COR-L47 (cell line): ENCODE results near the gene EXOSC2.
A peak's percentile ranks its signal among the peaks of the same experiment; 100 is the strongest.

Source experiments
- DNase-seq: peaks from one replicate; lab custom pipeline; 2025; lab: John Stamatoyannopoulos, UW

Gene EXOSC2

DNA sequence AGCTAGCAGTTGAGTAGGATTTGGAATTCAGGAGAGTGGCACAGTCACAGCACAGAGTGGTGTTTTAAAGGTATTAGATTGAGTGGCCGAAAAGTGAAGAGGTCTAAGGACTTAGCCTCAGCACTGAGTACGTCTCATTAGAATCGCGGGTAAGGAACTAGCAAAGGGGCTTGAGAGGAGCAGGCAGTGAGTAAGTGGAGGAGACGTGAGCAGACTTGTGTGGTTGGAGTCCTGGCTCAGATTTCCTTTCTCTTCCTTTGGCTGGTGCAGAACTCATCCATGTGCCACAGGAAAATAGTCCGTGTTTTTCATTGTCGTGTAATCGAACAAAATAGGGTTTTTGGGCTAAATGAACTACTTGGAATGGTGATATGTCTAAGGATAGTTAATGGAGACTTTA, 3.4 kb downstream of the EXOSC2 start:
- no peak for DNase-seq

DNA sequence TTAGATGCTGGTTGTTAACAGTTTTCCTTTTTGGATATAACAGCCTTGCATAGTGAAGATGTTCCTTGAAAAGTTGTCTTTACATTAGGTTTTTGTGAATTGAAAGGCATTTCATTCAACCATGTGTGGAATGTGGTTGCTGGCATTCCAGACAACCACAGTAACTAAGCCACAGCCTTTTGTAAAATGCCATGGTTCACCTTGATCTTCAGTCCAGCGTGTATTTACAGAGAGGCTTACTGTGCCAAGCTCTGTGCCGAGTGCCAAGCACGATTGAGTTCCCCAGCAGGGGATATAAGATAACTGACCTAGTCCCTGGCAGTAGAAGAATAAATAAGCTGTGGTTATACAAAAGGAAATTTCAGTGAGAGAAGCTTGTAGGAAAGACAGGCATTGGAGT, 4.9 kb downstream of the EXOSC2 start:
- DNase-seq: no peak

DNA sequence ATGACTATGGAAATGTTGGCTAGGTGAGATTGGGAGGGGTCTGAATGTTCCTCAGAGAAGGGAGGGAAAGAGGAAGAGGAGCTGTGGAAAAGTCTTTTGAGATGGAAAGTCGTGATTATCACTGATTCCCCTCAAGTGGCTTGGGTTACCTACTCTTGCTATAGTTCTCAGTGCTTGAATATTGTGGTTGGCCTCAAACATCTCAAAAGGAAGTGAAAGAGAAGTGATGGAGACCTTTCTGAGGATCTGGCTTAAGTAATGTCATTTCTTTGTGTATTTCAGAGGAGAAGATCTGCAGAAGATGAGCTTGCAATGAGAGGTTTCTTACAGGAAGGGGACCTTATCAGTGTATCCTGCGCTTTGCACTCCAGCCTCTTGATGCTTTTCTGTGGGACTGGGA, 5.5 kb downstream of the EXOSC2 start:
- DNase-seq: no peak

DNA sequence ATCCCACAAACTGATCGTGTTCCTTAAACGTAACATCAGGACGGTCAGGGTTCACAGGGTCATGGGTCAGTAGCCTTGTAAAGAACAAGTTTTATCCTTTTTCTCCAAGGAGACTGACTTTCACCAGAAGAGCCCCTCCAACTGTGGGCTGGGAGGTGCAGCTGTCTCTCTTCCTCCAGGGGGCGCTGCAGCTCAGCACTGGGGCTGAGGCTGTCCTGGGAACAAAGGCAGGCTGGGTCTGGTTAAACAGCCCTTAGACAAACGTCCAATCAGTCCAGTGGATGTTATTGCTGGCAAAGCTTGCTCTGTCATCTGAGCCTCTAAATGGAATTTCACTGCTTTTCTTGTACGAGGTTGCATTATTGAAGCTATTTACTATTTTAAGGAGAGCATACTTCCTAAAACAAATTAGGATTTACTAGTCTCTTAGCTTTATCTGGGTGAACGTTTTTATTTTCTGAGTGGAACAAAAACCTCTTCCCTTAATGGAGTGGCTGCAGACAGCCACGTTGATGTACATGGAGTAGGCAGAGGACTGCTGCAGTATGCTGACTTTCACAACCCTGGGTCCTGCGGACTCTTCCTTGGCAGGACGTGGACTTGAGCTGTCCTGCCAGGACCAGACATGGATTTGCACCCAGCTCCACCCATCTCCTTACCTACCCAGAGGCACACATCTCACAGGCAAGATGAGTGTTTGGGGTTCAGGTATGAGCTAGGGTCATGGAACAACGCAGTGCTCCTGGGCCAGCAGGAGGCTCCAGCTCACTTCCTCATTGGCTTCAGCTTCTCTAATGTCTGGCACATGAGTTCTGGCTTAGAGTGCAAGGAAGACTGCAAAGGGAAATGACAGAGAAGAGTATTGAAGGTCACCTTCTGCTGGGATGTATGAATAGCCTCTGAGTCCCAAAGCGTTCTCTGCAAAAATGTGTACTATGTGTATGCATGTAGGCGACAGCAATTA, 7.8 kb downstream of the EXOSC2 start:
- DNase-seq: peak; percentile 64

DNA sequence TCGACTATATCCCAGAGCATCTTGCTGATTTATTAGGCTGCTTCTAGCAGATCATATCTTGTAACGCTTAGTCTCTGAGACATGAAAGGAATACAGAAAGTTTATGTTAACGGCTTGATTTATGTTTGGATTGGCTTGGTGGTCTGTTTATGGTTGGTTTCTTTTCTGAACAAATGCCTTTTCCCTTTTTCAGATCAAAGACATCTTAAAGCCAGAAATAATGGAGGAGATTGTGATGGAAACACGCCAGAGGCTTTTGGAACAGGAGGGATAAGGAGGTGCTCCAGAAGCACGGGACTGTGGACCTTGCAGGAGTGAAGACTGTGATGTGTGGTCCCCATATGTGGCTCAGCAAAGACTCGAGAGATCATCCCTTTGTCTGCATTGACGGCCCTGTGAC, 9.9 kb downstream of the EXOSC2 start:
- no peak for DNase-seq

DNA sequence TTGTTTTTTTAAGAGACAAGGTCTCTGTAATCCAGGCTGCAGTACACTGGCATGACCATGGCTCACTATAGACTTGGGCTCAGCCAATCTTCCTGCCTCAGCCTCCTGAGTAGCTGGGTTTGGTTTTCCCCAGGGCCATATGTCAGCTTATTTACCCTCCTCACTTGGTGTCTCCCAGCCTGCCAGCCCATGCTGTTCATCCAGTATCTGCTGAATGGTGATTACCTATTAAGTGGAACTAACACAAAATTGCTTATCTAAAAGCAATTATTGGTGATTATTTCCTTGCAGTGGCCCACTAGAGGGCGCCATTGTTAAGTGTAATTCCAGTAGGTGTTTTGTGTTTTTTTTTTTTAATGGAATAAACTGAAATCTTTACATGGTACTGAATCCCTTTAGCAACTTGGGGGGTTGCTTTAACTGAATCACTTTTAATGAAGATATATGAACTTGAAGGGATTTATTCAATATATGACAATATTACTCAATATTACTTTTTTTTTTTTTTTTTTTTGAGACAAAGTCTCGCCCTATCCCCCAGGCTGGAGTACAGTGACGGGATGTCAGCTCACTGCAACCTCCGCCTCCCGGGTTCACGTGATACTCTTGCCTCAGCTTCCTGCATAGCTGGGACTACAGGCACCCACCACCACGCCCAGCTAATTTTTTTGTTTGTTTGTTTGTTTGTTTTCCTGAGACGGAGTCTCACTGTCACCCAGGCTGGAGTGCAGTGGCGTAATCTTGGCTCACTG, 13.8 kb downstream of the EXOSC2 start:
- peak; percentile 64 for DNase-seq

DNA sequence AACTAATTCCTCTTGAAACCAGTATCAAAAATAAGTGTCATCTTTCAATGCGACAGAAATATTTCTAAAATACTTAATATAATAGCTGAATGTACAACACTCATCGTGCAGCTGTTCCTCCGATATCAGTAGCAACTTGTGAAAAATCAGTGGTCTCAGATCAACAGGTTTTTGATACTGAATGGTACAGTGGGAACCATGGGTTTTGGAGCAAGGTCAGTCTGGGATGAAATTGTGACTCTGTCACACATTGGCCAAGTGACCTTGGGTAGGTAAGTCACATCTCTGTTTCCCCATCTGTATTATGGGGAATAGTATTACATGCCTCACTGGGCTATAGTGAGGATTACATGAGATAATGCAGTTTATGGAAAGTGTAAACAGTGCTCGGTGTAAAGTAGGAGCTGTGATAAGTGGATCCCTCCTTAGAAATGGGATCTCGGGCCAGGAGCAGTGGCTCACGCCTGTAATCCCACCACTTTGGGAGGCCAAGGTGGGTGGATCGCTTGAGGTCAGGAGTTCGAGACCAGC, 17.3 kb downstream of the EXOSC2 start:
- no peak for DNase-seq

DNA sequence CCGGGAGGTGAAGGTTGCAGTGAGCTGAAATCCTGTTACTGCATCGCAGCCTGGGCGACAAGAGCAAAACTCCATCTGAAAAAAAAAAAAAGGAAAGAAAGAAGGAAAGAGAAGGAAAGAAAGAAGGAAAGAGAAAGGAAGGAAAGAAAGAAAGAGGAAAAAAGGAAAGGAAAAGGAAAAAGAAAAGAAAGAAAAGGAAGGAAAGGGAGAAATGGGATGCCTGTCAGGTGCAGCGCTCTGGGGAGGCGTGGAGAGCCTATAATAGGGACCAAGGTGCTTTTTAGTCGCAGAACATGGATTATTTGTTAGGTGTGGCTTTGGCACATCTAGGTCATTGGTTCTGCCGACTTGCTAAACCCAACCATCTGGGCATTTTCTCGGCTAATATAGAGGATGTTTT, 17.9 kb downstream of the EXOSC2 start:
- no peak for DNase-seq

DNA sequence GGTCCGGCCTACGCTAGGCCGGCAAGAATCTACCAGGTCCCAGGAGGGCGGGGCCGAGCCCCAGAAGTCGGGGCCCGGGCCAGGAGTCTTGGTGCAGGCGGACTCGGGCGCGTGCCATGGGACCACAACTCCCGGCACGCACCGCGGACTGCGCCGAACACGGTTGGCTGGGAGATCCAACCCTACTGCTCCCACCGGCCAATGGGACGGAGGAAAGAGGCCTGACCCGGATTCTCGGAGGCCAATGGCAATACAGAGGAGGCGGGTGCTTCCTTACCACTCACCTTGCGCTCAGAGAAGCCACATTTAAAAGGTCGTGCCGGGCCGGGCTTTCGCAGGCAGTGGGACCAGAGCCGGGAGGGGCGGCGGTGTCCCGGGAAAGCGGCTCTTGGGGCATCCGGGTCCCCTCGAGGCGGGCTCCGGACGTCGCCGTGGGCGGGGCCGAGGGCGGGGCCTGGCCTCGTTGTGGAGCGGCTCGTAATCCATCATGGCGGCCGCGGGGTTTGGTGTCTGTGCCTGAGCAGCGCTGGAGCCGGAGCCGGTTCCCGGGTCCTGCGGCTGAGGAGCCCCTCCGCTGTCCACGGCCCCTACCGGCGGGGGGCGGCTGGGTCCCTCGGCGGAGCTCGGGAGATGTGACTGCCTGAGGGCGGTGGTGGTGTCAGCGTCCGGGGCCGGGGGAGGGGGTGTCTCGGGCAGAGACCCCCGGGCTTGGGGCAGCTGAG, 19.1 kb downstream of the EXOSC2 start:
- DNase-seq: peak; percentile 95

DNA sequence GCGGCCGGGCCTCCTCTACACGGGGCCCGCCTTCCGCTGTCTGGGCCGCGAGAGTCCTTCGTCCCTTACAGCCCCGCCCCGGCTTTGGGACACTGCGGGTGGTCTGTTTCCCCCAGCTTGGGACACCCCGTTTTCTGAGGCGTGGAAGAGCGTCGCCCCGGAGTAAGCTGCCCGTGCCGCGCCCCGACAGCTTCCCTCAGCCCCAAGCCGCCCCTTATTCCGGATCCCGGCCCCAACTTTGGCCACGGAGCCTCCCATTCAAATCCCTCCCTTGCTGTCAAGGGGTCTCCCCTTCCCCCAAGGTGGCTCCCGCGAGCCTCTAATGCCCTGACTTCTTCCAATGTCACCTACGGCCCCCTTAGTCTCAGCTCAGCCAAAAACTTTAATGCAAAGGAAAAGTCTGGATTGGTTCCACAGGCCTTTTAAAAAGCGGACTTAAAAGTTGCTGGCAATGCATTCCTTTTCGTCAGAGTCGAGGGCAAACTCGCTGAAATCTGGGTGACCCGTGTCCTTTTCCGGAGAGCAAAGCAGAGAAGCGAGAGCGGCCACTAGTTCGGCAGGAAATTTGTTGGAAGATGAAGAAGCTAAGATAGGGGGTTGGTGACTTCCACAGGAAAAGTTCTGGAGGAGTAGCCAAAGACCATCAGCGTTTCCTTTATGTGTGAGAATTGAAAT, 19.8 kb downstream of the EXOSC2 start:
- DNase-seq: no peak

DNA sequence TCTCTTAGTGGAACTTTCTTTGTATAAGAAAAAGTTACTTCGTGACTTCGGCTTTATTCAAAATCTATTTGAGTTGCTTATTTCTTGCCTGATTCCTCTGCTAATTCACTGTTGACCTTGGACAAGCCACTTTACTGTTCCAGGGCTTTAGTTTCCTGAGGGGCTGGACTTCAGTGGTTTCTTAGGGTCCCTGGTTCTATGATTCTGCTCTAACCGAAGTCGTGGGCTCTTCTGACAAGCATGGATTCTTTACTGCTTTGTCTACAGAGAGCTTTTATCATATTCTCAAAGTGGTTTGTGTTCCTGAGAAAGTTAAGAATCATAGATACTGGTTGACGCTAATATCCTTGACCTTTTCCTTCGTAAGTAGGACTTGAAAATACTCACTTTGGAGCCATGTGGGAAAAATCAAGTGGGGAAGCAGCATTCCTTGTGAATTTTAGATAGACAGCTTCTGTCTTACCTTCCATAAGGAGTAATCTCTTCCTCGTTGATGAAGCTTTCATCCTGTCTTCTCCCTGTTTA, 21.1 kb downstream of the EXOSC2 start:
- no peak for DNase-seq

DNA sequence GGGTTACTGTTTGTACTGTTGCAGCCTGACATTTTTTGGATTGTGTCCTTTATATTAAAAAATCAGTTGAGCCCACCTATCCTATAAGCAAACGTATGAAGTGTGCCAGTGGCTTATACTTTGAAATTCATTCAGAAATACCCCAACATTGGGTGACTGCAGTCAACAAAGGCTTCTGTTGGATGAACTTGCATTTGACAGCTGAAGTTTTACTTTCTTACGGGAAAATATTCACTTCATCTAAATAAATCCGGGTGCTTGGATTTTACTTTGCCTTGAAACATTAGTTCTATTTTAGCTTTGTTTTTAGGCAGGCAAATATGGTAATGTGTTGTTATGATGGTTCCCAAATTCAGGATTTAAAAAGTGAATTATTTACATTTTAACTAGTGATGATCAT, 21.7 kb downstream of the EXOSC2 start:
- DNase-seq: no peak

DNA sequence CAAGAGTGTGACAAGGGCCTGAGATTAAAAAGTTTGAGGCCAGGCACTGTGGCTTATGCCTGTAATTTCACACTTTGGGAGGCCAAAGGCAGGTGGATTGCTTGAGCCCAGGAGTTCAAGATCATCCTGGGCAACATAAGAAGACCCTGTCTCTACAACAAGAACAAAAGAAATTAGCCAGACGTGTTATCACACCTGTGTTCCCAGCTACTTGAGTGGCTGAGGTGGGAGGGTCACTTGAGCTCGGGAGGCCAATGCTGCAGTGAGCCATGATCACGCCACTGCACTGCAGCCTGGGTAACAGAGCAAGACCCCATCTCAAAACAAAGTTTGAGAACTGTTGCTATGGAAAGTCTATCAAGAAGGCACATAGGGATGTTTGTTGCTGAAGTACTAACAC, 25.0 kb downstream of the EXOSC2 start:
- no peak for DNase-seq

DNA sequence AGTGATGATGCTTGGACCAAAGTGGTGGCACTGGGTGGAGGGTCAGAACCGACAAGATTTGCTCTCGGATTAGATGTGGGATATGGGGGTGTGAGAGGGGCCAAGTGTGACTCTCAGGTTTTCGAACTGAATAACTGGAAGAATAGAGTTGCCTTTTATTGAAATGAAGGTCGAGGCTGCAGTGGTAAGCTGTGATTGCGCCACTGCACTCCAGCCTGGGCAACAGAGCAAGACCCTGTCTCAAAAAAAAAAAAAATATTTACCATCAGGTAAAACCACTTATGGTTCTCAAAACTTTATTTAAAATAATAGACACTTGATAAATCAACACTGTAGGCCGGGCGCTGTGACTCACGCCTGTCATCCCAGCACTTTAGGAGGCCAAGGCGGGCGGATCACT, 27.2 kb downstream of the EXOSC2 start:
- no peak for DNase-seq

DNA sequence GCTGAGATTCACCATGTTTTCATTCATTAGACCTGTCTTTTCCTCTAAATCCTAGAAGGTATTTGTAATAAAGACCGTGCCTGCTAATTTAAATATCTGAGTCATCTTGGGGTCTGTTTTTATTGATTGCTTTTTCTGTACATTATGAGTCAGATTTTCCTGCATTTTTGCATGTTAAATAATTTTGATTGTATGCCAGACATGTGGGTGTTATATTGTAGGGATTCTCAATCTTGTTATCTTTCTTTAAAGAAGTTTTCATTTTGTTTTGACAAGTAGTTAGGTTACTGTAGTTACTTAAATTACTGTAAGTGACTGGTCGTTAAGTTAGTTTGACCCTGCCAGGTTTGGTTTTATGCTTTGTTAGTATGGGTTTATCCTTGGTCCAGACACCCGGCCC, 35.1 kb downstream of the EXOSC2 start:
- no peak for DNase-seq

DNA sequence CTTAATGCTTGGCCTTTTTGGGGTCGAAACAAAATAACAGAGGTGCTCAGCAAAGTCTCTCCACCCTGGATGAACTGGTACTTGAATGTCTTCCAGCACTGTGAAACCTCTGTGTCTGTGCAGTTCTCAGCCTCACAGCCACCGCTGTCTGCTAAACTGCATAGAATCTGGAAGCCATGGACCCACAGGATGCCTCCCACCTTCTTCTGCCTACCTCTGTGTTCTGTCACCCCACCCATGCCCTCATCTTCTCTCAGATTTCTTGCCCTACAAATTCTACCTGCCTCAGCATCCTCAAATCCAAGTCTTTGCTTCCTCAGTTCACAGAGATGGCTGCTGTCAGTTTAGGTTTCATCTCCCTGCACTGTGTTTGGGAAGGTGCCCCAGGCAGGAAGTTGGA, 35.6 kb downstream of the EXOSC2 start:
- DNase-seq: no peak

DNA sequence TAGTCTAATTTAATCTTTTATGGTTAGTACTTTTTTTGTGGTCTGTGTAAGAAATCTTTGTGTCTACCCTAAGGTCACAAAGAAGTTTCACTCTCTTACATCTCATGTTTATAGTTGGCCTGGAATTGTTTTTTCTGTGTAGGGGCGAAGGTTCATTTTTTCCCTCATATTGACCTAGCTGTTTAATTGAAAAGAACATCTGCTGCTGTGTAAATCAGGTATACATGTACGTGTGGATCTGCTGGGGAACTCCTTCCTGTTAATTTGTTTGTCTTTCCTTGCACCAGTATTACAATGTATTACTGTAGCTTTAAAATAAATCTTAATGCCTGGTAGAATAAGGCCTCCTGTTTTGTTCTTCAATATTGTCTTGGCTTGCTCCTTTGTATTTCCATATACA, 37.8 kb downstream of the EXOSC2 start:
- peak; percentile 50 for DNase-seq

DNA sequence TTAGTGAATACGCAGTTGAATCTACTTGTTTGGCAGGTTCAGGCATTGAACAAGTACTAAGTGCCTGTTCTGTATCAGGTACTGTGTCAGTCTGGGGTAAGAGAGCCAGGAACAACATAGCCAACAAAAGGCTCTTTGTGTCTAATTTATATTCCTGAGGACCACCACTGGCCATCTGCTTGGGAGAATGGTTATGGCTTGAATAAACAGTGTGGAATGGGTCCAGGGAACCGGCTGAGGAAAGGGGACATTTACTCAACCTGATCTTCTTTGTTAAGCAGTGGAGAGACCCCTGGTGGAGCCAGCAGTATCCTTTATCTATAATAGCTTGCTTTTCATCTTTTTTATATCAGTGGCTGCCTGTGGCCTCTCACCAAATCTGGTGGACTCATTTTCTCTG, 38.6 kb downstream of the EXOSC2 start:
- peak; percentile 56 for DNase-seq

DNA sequence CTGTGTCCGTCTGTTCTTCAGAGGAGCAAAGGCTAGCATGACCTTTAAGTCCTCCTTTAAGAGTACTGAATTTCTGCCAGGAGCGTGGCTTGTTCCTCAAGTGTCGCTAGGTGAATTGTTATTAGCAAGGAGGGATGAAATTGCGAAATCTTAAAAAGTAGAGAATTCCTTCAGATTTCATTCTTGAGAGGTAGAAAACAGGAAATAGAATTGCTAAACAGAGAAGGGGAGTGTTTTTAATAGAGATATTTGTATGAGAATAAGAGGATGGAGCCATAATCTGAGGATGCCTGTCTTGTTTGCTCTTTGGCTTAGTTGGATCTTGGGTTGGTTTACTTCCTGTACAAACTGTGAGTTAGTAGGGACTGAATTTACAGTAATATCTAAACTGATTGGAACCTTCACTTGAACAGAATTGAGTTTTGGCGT, 39.2 kb downstream of the EXOSC2 start:
- DNase-seq: no peak

DNA sequence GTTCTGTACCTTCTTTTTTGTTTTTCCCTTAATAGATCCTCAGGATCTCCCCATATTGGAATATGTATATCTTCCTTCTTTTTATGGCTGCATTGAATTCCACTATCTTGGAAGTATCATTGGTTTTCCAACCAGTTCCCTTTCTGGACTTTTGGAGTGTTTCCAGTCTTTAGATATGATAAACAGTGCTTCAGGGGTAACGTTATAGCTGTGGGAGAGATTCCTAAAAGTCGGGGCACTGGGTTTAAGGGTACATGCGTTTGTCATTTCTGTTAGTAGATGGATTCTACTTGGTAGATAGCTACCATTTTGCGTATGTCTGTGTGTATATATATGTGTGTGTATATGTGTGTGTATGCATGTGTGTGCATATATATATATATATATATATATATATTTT, 42.0 kb downstream of the EXOSC2 start:
- DNase-seq: no peak

DNA sequence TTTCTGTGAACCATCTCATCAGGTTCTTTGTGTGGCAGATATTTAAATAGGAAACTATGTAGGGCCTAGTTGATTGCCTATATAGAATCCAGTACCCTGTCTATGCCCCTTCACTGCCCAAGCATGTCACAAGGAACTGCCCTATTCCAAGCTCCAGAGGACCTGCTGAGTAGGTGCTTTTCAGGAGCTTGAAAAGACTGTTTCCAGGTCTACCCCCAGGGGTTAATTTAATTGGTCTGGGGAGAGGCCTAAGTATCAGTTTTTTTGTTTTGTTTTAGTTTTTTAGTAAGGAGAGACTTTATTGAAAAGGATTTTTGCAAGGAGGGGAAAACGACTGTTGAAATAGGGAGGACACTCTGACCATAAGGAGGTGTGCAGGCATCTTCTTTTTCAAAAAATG, 43.3 kb downstream of the EXOSC2 start:
- DNase-seq: no peak

DNA sequence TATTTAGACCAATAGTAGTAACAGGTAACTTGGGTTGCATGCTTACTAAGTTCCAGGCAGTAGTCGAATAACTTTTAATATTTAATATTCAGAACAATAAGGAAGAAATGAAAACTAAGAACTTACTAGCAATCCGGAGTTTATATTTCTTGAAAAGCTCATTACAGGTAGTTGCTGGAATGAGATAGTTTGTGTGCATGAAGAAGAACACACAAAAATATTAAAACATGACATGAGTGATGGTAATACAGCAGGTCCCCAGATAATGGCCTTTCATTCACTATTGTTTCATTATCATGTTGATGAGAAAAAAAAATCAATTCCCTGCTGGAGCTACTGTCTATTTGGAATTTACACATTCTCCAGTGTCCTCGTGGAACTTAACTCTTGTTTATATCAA, 44.7 kb downstream of the EXOSC2 start:
- DNase-seq: no peak
